K562 (cell line): ENCODE results near the gene SLC8A2.

Source experiments
- MTF1 ChIP-seq: fragments of 250-450 bp; sonication (Bioruptor Pico); IDR thresholded peaks from 2 replicates; pipeline ENCODE4 v1.9.0; 2021; ENCODE audit warnings: moderate library complexity, mild to moderate bottlenecking, inconsistent platforms, borderline replicate concordance
- ZSCAN29 ChIP-seq: fragments of 450-650 bp; IDR thresholded peaks from 2 replicates; pipeline ENCODE4 v1.6.1; 2017

- TF ChIP-seq ZSCAN29 (no peak), MTF1 (no peak)
Measured at GRCh38 chr19:47475465-47475864, 3.8 kb upstream of the SLC8A2 start.
